22Rv1 (cell line): ENCODE results near the gene VAPB.

Source experiments
- ZFX ChIP-seq: fragments of 450-650 bp; IDR thresholded peaks from 2 replicates; pipeline ENCODE4 v1.6.1; 2017; ENCODE audit warnings: antibody characterized with exemption, borderline replicate concordance
- TF ChIP-seq, protein P1 (sequence below): fragments of 450-650 bp; IDR thresholded peaks from 2 replicates; pipeline ENCODE4 v1.5.1; 2017; ENCODE audit warnings: mild to moderate bottlenecking

DNA sequence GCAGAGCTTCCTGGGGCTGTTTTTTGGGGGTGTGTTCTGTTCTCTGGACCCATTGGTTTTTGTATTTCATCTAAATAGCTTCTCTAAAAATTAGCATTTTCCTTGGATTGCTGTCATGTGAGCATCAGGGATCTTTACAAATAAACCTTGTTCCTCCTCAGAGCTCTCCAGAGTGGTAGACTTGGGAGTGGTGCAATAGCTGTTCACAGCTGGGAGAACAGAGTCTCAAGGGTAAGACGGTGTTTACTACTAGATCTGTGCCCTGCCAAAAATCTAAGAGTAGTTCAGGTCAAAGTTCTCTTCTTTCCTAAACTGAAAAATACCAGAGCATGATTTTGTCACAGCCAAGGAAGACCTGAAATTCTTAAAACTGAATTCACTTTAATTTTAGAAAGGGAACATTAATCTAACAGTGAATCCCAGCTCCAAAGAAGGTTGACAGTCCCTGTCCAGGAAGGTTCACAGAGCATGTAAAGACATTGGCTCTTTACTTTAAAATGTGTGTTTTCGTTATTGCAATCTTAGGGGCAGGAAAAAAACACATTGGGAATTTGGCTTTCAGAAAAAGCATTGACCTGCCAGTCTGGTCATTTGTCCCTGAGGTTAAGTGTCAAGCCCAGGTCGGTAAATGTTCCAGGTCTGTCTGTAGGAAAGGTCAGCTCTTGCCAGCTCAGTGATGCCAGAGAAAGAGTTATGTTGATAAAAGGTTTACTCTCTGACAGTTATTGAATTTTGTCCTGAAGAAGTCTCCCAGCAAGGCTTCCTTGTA lies 43.3 kb downstream of the VAPB start:
- TF ChIP-seq, protein P1, sequence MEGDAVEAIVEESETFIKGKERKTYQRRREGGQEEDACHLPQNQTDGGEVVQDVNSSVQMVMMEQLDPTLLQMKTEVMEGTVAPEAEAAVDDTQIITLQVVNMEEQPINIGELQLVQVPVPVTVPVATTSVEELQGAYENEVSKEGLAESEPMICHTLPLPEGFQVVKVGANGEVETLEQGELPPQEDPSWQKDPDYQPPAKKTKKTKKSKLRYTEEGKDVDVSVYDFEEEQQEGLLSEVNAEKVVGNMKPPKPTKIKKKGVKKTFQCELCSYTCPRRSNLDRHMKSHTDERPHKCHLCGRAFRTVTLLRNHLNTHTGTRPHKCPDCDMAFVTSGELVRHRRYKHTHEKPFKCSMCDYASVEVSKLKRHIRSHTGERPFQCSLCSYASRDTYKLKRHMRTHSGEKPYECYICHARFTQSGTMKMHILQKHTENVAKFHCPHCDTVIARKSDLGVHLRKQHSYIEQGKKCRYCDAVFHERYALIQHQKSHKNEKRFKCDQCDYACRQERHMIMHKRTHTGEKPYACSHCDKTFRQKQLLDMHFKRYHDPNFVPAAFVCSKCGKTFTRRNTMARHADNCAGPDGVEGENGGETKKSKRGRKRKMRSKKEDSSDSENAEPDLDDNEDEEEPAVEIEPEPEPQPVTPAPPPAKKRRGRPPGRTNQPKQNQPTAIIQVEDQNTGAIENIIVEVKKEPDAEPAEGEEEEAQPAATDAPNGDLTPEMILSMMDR = no peak
- no peak for TF ChIP-seq ZFX
